NCI-H345 treated with DMSO at 0.1 percent for 48 hours (cell line): ENCODE data around the gene OVOL1.

Source experiments
- DNase-seq: peaks from one replicate; lab custom pipeline; 2025; ENCODE audit not compliant: unreplicated experiment; lab: John Stamatoyannopoulos, UW

Gene OVOL1

GRCh38 chr11:65777821-65778361 is 9.0 kb upstream of the OVOL1 start:
- no peak for DNase-seq

GRCh38 chr11:65778431-65778900 is 8.4 kb upstream of the OVOL1 start:
- no peak for DNase-seq

GRCh38 chr11:65778901-65779668 is 7.8 kb upstream of the OVOL1 start:
- DNase-seq, result no peak

- DNase-seq, result no peak
Measured at GRCh38 chr11:65779669-65779918, 7.3 kb upstream of the OVOL1 start.

- DNase-seq, result peak; percentile 67
Measured at GRCh38 chr11:65779919-65780769, 6.7 kb upstream of the OVOL1 start.

- DNase-seq, result no peak
Measured at GRCh38 chr11:65780770-65781151, 6.1 kb upstream of the OVOL1 start, which contains the start of gene AP5B1. Gene AP5B1, minus strand, starts transcription at chr11:65780976. Its CDS starts 385 bp downstream, at chr11:65780591.

- no peak for DNase-seq
Measured at GRCh38 chr11:65781152-65781961, 5.5 kb upstream of the OVOL1 start.

GRCh38 chr11:65781962-65782815 is 4.7 kb upstream of the OVOL1 start:
- no peak for DNase-seq

- no peak for DNase-seq
Measured at GRCh38 chr11:65782816-65783228, 4.0 kb upstream of the OVOL1 start.

GRCh38 chr11:65785319-65786007 is 1.4 kb upstream of the OVOL1 start:
- DNase-seq, result no peak

- no peak for DNase-seq
Measured at GRCh38 chr11:65786008-65786785, 666 bp upstream of the OVOL1 start.

- no peak for DNase-seq
Measured at GRCh38 chr11:65787649-65788622, 1.1 kb downstream of the OVOL1 start.

- no peak for DNase-seq
Measured at GRCh38 chr11:65788821-65789220, 2.0 kb downstream of the OVOL1 start.

- DNase-seq, result no peak
Measured at GRCh38 chr11:65789230-65790103, 2.6 kb downstream of the OVOL1 start.

GRCh38 chr11:65790104-65790901 is 3.4 kb downstream of the OVOL1 start:
- no peak for DNase-seq
